ENCODE data around the gene IDS.

DNA sequence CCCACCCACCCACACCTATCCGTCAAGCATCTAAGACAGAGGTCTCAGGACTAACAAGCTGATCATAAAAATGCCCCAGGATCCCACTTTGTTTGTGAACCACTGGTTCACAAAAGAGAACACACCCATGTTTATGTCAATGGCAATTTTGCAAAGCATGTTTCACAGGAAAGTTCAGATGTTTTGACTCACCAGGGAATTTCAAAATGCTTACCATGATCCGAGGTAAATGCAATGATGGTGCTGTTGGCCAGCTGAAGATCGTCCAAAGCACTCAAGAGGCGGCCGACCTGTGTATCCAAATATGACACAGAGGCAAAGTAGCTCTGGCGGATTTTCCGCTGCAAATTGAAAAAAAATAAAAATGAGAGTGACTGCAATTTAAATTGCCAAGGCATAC lies 15.0 kb downstream of the IDS start:
- TF ChIP-seq, protein P1, sequence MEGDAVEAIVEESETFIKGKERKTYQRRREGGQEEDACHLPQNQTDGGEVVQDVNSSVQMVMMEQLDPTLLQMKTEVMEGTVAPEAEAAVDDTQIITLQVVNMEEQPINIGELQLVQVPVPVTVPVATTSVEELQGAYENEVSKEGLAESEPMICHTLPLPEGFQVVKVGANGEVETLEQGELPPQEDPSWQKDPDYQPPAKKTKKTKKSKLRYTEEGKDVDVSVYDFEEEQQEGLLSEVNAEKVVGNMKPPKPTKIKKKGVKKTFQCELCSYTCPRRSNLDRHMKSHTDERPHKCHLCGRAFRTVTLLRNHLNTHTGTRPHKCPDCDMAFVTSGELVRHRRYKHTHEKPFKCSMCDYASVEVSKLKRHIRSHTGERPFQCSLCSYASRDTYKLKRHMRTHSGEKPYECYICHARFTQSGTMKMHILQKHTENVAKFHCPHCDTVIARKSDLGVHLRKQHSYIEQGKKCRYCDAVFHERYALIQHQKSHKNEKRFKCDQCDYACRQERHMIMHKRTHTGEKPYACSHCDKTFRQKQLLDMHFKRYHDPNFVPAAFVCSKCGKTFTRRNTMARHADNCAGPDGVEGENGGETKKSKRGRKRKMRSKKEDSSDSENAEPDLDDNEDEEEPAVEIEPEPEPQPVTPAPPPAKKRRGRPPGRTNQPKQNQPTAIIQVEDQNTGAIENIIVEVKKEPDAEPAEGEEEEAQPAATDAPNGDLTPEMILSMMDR (IDR thresholded peaks at IDR 0.05; ENCODE audit: low read depth, low read length, poor library complexity, severe bottlenecking): no peak
- no peak for TF ChIP-seq EZH2phosphoT487 (IDR thresholded peaks at IDR 0.05; ENCODE audit: borderline replicate concordance, low read length)
